Right atrium auricular region (tissue), 2 donors: ENCODE results near the gene SLC25A48. TPM values are rescaled to one million over a fixed set of nuclear protein-coding genes. Genes with fewer than 3 reads are reported as not detected.

Experiments
- DNase-seq: peaks from one replicate; pipeline ENCODE4 v3.0.0-alpha.2; 2019; ENCODE audit warnings: low spot score
- H3K27ac ChIP-seq, 2 donors: fragments of 200-600 bp; sonication (generic); 1 replicate in 1 of 2; 2 replicates in 1 of 2; pipeline ENCODE4 v1.5.1; 2016 to 2019
- H3K27me3 ChIP-seq, 2 donors: fragments of 200-600 bp; sonication (generic); one replicate each; pipeline versions ENCODE4 v1.5.1 to v1.6.0; 2017 to 2019
- H3K36me3 ChIP-seq: fragments of 200-600 bp; sonication (generic); one replicate; pipeline ENCODE4 v1.5.1; 2016
- H3K4me1 ChIP-seq, 2 donors: fragments of 200-600 bp; sonication (generic); one replicate each; pipeline versions ENCODE4 v1.5.1 to v1.6.0; 2017 to 2019
- H3K4me3 ChIP-seq, 2 donors: fragments of 200-600 bp; sonication (generic); 1 replicate in 1 of 2; 2 replicates in 1 of 2; pipeline ENCODE4 v1.5.1; 2017 to 2019; ENCODE audit warnings: mild to moderate bottlenecking in 1 of 2, moderate library complexity in 1 of 2
- H3K9me3 ChIP-seq, 2 donors: fragments of 200-600 bp; sonication (generic); one replicate each; pipeline ENCODE4 v1.5.1; 2019
- CTCF ChIP-seq, 2 donors: fragments of 200-600 bp; sonication (generic); IDR thresholded peaks; one replicate each; pipeline ENCODE4 v1.5.1; 2019; ENCODE audit warnings: antibody characterized with exemption in 2 of 2
- microRNA-seq, 2 donors: library from miRNA; unstranded; fragments of <30 nt; microRNA quantifications; one replicate each; pipeline ENCODE4, GENCODE V29; 2016 to 2017; ENCODE audit warnings: borderline number of aligned reads in 2 of 2, borderline replicate concordance in 1 of 2
- total RNA-seq, 2 donors: library from RNA; depleted of rRNA; stranded (reverse); fragments of >200 nt; gene quantifications; one replicate each; pipeline ENCODE4 v1.1.0, GENCODE V29; 2016

Gene SLC25A48
- total RNA-seq, 2 donors from 2014 or later: not detected

GRCh38 chr5:135937245-135937911 is 102.9 kb downstream of the SLC25A48 start:
- Histone ChIP-seq H3K9me3 (no peaks in the 10 kb centered on the region), H3K4me3 (no peak overlapping the region), H3K4me1 (no peaks in the 10 kb centered on the region), H3K27ac (no peak overlapping the region), H3K36me3 (no peaks in the 10 kb centered on the region), H3K27me3 (no peaks in the 10 kb centered on the region)
- no peak for DNase-seq
- no peak for TF ChIP-seq CTCF (IDR thresholded peaks at IDR 0.05)

Small RNAs within 50 kb of the gene (microRNA-seq; reads per million reads assigned to microRNA genes)
- gene MIR5692C1: 0 reads per million in 2 donors

Other genes with a start within 250 kb of the SLC25A48 start
- not detected for gene IL9, start 61.2 kb downstream of the SLC25A48 start, total RNA-seq
- not detected for gene LECT2, start 120.3 kb downstream of the SLC25A48 start, total RNA-seq
- 10 to 100 TPM; 30.4 to 65.0 TPM for gene TGFBI, start 194.3 kb downstream of the SLC25A48 start, total RNA-seq